HG03097 (cell line): ENCODE results near the gene COL13A1.

ENCODE experiments used
- ATAC-seq: cut with Tn5 transposase; IDR thresholded peaks from one replicate; pipeline ENCODE4 v1.9.1; 2021; ENCODE audit not compliant: unreplicated experiment, low FRiP score

Gene COL13A1

DNA sequence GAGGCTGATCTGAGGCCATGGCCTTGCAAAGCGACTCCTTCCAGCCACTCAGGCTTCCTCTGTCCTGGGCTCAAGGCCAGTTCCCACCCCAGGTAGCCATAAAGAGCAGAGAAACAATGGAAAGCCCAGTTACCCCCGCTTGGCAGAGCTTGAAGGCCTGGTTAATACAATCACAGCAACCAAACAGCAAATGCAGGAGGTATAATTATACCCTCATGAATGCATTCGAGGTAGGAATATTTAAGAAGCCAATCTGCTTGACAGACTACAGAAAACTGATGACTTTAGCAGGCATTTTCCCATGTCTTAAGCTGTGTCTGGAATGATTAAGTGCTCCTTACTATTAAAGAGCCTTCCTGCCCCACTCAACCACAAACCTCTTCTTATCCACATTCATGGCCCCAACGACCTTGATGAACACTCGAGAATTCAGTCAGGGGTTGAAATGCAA lies 136.9 kb downstream of the COL13A1 start:
- ATAC-seq: no peak

DNA sequence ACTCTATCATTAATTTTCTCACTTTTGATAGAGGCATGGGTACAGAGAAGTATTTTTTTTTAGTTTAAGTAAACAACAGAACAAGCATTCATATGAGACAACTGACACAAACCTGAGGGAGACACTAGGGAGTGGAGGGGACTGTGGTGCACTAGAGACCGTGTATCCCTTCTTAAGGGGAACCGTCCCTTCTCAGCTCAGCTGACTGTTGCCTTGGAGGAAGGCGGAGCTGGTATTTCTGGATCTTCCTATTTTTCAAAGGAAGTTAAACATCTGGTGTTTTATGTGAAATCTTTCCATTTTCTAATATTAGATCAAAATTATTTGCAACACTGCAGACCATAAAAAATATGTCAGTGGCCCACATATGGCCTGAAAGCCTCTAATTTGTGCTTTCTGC lies 137.4 kb downstream of the COL13A1 start:
- no peak for ATAC-seq

DNA sequence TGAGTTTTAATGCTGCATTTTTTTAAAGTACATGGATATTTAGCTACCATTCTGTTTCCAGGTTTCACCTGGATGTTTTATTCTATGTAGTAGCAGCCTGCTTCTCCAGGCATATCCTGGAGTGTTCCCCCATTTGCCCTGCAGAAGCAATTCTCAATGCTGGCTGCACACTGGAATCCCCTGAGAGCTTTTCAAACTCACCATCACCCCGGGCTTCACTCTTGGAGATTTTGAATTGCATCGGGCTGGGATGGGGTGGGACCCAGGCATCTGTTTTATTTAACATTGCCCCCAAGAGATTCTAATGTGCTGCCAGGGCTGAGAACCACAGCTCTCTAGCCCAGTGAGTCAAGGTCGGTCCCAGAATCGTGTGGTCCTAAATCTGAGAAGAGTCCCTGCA lies 137.8 kb downstream of the COL13A1 start:
- no peak for ATAC-seq

DNA sequence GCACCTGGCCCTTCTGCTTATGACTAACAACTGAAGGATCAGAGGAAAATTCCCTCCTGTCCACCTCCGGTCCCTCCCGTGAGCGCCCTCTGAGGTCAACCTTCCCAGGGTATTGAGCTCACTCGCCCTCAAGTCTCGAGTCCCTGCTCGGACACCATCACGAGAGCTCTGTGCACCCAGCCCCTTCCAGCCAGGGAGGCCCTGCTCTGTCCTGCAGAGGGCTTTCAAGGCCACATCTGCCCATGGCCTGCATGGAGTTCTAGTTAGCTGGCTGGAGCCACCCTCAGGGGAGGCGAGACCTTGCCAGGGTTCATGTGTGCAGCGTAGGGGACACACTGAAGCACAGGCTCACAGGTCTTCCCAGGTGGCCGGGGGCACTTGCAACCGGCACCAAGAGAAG lies 140.0 kb downstream of the COL13A1 start:
- ATAC-seq: no peak

DNA sequence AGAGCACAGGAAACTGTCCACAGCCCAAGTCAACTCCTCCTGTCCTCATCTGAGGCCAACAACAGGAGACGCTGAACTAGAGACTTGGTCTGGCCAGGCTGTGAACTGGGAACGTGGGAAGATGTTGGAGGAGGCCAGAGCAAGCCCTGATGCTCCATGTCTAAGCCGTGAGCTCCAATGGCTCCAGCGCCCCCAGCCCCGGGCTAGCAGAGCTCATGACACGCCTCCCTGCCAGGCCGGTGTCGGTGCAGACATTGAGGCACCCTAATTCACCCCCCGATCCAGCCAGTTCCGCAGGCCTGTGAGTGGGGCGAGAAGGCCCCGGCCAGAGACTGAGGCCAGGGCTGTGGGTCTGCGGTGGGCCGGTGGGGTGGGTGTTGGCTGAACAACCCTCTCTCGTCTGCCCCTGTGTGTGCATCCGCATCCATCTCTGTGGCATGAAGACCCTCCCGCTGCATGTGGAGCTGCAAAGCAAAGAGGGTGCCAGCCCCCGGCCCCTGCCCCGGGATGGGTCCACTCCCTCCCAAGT lies 141.7 kb downstream of the COL13A1 start:
- ATAC-seq: no peak

DNA sequence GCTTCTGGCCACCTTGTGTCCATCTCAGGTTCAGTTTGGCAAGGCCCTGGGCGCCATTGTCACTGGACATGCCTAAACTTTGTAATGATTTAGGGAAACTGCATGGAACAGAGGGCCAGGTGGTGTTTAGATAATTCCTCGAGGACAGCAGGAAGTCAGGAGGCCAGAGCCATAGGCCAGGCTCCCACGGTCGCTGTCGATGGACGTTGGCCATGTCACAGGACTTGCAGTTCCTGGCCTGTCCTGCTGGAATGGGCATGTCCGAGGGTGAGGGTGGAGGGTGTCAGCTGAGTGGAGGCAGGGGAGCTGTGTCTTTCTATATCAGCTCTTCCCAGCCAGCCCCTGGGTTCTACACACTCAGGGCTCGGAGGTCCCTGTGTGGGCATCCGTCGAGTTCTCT lies 143.1 kb downstream of the COL13A1 start:
- ATAC-seq: no peak

DNA sequence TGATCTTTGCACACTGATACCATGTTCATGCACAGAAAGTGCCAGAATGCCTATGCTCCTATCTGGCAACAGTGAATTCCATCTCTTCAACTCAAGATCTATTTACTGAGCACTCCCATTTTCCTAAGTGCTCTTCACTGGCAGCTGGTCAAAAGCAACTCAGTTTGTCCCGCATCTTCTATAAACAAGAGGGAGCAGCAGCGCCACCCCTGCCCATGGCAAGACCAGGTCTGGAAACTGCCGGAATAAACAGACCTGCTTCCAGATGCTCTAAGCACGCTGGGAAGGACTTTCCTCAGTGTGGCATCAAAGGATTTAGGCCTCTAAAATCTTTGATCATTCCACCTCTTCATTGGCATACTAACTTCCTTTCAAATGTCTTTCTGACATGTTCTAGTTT lies 146.6 kb downstream of the COL13A1 start:
- ATAC-seq: no peak

DNA sequence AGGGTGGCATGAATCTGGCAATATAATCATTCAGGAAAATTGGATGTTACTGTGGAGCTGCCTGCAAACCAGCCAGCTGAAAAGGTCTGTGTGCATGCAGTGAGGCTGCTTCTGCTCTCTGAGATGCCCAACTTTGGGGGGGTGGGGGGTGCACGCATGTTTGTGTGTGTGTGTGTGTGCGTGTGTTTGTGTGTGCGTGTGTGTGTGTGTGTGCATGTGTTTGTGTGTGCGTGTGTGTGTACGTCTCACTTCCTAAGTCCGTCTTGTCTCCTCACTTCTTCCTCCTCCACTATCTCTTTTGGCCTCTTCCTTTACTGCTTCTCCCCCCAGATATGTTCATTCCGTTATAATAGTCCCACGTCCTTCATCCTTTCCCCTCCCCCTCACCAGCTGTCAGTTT lies 148.1 kb downstream of the COL13A1 start:
- no peak for ATAC-seq

DNA sequence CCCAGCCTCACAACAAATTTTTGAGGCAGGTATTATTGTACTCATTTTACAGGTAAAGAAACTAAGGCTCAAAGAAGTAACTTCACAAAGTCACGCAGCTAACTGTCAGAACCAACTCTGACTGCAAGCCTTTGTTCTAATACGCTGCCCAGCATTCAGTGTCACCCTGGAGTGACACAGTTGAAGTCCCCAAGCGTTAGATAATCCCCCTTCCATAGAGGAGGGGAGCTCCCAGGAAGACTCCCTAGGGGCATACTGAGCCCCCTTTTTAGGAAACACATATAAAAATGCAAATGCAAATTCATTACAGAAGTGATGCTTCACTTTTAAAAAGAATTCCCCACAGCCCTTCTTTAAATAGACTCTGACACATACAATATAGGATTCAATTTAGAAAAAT lies 150.0 kb downstream of the COL13A1 start:
- ATAC-seq: no peak

DNA sequence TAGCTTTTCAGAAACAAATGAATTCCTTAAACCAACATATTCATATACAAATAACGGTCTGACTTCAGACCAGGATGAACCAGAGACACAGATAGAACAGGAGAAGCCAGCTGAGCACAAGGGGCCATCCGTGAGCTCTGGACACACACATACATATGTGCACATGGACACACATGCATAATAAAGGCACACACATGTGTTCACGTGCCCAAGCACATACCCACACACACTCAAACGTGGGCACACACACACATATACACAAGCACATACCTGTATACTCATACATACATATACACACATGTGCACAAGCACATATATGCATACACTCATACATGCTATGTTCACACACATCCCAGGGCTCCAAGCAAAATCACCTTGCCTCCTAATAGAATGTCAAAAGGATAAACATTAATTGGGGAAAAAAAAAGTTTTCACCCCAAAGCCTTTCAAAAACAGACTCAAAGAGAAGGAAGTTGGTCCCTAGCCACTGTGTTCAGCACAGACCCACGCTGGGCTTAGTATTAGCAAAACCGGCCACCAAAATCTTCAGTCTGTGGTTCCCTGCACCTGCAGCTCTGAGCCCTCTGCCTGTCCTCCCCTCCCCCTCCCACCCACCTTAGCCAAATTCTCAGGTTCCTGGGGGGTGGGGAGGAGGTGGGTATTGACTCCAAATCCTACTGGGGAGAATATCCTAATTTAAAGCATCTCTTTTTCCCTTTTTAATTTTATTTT lies 150.5 kb downstream of the COL13A1 start:
- ATAC-seq: no peak

DNA sequence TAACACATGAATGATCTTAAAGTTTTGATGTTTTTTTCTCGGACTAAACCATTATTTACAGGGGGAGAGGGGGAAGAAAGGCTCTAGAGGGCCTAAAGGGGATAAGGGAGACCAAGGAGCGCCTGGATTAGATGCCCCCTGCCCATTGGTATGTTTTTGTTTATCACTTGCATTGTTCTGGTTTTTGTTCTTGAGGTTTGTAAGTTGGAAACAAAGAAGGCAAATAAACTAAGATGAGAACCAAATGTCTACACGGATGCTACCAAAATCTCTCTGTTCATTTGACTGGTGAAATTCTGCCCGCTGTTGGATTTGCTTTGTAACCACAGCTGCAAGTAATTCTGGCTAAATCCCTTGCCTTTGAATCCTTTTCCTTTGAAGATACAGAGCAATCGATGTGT lies 151.1 kb downstream of the COL13A1 start:
- no peak for ATAC-seq

DNA sequence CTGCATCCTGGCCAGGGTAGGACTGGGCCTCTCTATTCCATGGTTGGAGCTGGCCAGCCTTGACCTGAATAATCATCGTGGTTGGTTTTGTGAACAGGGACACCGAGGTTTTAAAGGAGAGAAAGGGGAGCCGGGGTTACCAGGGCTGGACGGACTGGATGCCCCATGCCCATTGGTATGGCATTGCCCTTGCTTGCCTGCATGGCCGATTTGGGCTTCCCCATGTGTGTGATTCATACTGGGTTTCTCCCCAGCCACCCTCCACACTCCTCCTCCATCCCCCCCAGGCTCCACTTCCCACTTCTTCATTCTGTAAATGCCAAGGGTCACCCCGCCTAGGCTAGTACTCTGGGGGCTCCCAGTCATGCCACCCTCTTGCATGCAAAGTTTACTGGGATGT lies 152.1 kb downstream of the COL13A1 start:
- ATAC-seq: no peak

DNA sequence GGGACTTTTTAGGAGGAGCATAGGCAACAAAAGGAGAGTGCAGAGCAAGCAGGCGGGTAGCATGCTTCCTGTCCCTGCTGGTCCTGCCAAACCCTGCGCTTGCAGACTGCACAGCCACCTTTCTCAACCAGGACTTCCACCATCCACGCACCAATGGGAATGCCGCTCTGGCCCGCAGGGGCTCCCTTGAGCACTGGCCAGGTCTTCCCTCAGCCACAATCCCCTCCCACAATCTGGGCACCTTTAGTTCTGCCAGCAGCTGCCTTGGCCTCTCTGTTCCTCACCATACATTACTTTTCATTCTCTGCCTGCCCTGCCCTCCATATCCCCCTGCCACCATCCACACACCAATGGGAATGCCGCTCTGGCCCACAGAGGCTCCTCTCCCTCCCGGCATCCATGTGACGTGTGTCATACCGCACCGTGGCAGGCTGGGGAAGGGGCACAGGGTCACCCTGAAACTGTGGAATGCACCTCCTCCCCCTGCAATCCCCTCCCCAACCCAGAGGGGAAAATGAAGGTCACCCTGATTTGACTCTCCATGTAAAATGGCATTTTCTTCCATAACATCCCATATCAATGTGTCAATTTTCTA lies 153.6 kb downstream of the COL13A1 start:
- no peak for ATAC-seq

DNA sequence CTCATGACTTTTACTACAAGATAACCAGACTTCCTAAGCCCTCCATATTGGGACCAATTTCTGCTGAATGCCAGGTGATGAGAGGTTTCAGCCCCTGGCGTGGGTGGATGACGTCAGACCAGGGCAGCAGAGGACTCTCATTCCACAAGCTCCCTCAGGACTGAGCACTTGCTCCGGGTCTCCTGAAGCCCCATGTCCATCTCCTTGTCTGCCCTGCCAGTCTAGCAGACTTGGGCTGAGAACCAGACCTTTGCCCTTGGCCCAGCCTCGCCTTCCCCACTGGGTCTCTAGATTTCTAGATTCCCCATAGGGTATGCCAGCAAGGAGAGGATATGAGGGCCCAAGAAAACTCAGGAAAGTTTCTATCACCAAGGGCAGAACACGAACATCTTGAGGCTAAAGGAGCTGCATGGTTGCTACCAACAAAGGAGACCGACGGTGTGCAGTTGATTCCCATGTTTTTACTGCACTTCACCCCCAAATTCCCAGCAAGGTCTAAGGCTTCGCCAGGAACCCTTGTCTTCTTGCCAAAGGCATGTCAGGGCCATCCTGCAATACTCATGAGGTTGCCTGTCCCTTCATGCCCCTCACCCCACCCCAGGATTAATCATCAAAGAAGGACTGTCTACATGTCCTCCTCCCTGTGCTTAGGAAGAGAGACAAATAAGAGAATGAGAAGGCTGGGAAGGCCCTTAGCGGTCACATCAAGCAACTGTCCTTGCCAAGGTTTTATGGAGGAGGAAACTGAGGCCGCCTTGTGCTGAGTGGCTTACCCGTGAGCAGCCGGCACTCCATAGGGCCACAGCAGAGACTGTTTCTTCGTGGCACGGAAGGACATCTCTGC lies 154.4 kb downstream of the COL13A1 start:
- ATAC-seq: no peak

DNA sequence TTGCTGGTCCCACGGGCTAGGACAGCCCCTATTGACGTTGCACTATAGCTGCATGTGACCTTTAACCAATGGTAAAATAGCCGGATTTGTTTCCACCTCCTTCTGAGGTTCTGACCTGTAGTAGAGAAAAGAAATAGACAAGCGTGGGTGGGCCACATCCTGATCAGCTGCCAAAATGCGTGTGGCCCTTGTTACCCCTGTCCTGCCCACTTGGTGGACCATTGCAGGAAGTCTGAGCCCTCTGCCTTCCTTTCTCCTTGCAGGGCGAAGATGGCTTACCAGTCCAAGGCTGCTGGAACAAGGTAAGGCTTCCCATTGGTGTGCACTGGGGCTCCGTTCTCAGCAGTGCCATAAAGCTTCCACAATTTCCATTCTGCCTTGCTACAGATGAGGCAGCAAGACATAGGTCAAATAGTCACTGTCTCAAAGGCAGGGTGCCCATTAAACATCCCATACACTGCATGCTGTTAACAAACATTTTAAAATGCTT lies 155.1 kb downstream of the COL13A1 start:
- no peak for ATAC-seq

DNA sequence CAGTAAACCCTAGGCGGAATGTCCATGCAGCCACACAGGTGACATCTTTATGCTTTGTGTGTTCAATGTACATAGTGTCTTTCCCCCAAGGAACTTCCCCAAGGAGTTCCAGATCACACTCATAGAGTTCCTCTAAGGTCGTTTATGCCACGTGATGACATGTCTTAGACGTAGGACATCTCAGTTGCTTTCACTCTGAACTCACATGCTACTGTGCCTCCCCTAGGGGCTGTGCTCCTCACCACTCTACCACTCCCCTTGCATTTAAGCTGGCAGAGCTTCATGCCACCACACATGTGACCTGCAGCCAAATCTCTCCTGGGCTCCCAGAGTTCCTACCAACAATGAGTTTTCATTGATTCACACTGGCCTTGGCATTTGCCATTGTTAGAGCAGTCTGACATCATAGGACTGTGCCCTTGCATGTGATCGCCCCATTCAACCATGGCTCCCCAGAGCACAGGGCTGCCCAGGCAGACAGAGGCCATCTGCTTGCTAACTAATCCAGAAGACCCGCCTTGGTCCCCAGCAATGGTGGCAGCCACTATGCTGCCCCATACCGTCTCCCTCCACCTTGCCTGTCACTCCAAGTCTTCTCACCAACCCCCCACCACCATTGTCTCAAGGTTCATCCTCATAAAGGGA lies 155.7 kb downstream of the COL13A1 start:
- ATAC-seq: no peak

DNA sequence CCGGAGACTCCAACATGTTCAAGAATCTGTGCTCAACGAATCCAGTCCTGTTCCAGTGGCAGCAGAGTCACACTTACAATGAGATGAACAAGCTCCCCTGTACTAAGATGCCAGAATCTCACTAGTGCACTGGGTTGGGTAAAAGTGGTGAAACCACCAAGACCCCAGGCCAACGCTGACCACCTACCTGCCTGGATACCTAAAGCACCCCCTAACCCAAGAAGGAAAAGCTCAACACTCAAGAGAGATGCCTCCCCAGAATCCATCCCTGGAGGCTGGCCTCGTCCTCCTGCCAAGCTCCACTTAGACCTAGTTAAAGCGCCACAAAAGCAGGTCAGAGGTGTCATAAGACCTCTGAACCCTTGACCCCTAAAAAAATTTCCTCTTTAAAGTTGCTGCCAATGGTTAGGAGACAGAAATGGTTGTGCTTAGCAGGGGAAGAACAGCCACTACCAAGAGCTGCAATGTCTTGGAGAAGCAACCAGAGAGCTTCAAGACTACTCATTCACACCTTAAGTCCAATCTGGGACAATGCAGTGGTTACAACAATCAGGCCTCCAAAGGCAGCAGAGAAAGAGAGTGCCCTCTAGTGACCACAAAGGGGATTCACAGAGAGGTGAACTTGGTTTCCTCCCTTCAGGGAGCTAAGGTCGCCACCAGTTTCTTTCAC lies 156.3 kb downstream of the COL13A1 start:
- no peak for ATAC-seq

DNA sequence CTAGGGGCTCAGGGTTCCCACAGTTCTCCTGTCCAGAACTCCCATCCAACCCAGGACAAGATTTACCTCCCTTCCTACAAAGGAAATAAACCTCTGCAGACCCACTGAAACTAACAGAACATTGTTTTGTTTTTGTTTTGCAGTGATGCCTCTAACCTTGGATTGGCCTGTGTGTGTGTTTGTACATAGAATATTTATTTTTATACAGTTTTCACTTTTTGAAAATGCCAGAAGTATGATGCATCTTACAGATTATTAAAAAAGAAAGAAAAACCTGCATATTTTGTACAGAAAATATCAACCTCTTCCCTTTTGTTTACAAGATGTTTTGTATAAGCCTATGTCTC lies 156.8 kb downstream of the COL13A1 start:
- ATAC-seq: no peak

DNA sequence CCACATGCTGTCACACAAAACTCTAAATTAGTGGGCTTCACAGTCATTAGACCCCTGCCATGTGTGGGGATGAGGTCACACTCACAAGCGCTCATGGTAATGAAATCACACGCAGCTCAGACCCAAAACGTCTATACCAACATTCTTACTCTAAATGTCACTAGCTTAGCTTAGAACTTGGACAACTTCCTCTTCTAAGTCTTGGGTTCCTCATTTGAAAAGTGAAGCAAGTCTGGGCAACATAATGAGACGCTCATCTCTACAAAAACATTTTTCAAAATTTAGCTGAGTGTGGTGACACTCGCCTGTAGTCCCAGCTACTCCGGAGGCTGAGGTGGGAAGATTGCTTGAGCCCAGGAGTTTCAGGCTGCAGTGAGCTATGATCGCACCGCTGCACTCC lies 158.2 kb downstream of the COL13A1 start:
- no peak for ATAC-seq

DNA sequence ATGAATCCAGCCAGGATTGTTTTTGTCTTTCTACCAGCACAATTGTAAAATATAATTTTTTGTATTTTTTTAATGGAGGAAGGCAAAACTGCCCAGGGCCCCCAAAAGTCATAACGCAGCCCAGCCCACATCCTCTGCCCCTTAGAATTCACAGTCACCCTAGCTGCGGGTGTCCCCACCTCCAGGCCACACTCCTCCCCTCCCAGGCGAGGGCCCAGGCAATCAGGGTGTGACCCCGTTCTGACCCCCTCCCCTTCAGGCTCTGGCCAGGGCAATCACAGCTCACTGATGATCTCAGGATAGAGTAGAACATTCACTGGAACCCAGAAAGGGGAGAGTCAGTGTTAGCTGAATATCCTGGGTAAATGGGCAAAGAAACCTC lies 158.9 kb downstream of the COL13A1 start:
- ATAC-seq: no peak
